NB4 (cell line): Measurements from ENCODE around the gene SEPTIN6.

ENCODE experiments used
- MYC ChIP-seq: IDR thresholded peaks from 2 replicates; pipeline ENCODE4 v1.6.1; 2011; ENCODE audit warnings: low read depth, low read length
- POLR2A ChIP-seq: IDR thresholded peaks from 2 replicates; pipeline ENCODE4 v1.6.1; 2011; ENCODE audit warnings: mild to moderate bottlenecking; ENCODE audit not compliant: insufficient read length; ENCODE audit errors: extremely low read depth
- TF ChIP-seq, protein P1 (sequence below): IDR thresholded peaks from one replicate; pipeline ENCODE4 v1.5.1; 2012; ENCODE audit warnings: low read depth, low read length
- TF ChIP-seq, protein P2 (sequence below): IDR thresholded peaks from 2 replicates; pipeline ENCODE4 v1.6.1; 2011; ENCODE audit warnings: low read depth, low read length

DNA sequence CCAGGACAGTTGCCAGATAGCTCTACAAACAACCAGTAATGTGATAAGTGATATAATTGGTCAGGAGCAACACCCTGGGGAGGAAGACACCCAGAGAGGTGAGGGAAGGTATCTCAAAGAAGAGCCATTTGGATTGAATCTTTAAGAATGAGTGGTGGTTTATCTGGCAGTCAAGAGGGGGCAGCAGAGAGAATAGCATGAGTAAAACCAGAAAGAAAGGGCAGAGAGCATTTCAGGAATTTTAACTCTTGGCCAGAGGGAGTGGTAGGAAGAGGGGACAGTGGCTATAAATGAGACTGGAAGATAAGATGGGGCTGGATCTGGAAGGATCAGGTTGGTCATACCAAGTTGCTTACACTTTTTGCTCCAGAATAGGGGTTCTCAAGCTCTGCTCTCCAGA, 5.9 kb upstream of the SEPTIN6 start:
- TF ChIP-seq MYC (no peak), POLR2A (no peak)
- TF ChIP-seq, protein P1, sequence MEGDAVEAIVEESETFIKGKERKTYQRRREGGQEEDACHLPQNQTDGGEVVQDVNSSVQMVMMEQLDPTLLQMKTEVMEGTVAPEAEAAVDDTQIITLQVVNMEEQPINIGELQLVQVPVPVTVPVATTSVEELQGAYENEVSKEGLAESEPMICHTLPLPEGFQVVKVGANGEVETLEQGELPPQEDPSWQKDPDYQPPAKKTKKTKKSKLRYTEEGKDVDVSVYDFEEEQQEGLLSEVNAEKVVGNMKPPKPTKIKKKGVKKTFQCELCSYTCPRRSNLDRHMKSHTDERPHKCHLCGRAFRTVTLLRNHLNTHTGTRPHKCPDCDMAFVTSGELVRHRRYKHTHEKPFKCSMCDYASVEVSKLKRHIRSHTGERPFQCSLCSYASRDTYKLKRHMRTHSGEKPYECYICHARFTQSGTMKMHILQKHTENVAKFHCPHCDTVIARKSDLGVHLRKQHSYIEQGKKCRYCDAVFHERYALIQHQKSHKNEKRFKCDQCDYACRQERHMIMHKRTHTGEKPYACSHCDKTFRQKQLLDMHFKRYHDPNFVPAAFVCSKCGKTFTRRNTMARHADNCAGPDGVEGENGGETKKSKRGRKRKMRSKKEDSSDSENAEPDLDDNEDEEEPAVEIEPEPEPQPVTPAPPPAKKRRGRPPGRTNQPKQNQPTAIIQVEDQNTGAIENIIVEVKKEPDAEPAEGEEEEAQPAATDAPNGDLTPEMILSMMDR: peak; percentile 73
- TF ChIP-seq, protein P2, sequence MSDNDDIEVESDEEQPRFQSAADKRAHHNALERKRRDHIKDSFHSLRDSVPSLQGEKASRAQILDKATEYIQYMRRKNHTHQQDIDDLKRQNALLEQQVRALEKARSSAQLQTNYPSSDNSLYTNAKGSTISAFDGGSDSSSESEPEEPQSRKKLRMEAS: 0 out of 2 replicates have a peak, but pooled peaks have one; percentile 6
